Heart right ventricle (tissue), 16 donors: Measurements from ENCODE around the gene RGS9. TPM values are rescaled to one million over a fixed set of nuclear protein-coding genes. Genes with fewer than 3 reads are reported as not detected.

Experiments
- ATAC-seq, 8 donors: fragments of 200-7000 bp; cut with Tn5 transposase; one replicate each; pipeline ENCODE4 v1.9.1; 2020; ENCODE audit warnings: mild to moderate bottlenecking in 8 of 8, moderate library complexity in 8 of 8, moderate number of reproducible peaks in 1 of 8
- DNase-seq, 2 donors: peaks; one replicate each; pipeline ENCODE4 v3.0.0-alpha.2; 2020
- H3K27ac ChIP-seq, 10 donors: fragments of 200-600 bp; sonication (generic) in 2 of 10; one replicate each; pipeline versions ENCODE4 v1.5.0 to v1.8.0; 2020 to 2022; ENCODE audit warnings: mild to moderate bottlenecking in 3 of 10
- H3K27me3 ChIP-seq, 7 donors: fragments of 200-600 bp; one replicate each; pipeline ENCODE4 v1.8.0; 2021 to 2022; ENCODE audit warnings: mild to moderate bottlenecking in 2 of 7
- H3K36me3 ChIP-seq, 9 donors: fragments of 200-600 bp; sonication (generic) in 1 of 9; one replicate each; pipeline versions ENCODE4 v1.5.0 to v1.8.0; 2020 to 2022; ENCODE audit warnings: mild to moderate bottlenecking in 2 of 9
- H3K4me1 ChIP-seq, 9 donors: fragments of 200-600 bp; sonication (generic) in 1 of 9; one replicate each; pipeline versions ENCODE4 v1.5.0 to v1.8.0; 2020 to 2022; ENCODE audit warnings: mild to moderate bottlenecking in 4 of 9
- H3K4me3 ChIP-seq, 10 donors: fragments of 200-600 bp; sonication (generic) in 2 of 10; one replicate each; pipeline versions ENCODE4 v1.5.0 to v1.8.0; 2020 to 2022; ENCODE audit warnings: mild to moderate bottlenecking in 7 of 10, moderate library complexity in 2 of 10
- H3K9me3 ChIP-seq, 11 donors: fragments of 200-600 bp in 10 of 11; sonication (generic) in 2 of 11; one replicate each; pipeline versions ENCODE4 v1.5.0 to v1.8.0; 2013 to 2022; ENCODE audit warnings: mild to moderate bottlenecking in 2 of 11, control low read depth in 1 of 11, moderate library complexity in 1 of 11
- CTCF ChIP-seq, 9 donors: fragments of 200-600 bp; sonication (generic) in 2 of 9; IDR thresholded peaks; one replicate each; pipeline versions ENCODE4 v1.5.0 to v1.8.0; 2021 to 2022; ENCODE audit warnings: antibody characterized with exemption in 9 of 9, mild to moderate bottlenecking in 5 of 9, moderate library complexity in 1 of 9
- WGBS, 2 donors: extraction: QIAGEN DNeasy Blood & Tissue Kit; methylation state at CpG; one replicate each; pipeline ENCODE4 v1.1.7; 2013; ENCODE audit warnings: inconsistent platforms in 1 of 2; 5-methylcytosine and 5-hydroxymethylcytosine counted together
- intact Hi-C, 10 donors: fragments of 100-400 bp; cut with DNase I; formaldehyde crosslinking; loops; one replicate each; pipeline versions ENCODE4 v1.11.1 to v1.14.2; 2022
- polyA plus RNA-seq, 2 donors: library from polyadenylated mRNA; stranded (reverse); fragments of 200-250 nt; gene quantifications; one replicate each; pipeline ENCODE4 v1.2.3, GENCODE V29; 2013
- total RNA-seq, 10 donors: library from RNA; stranded (reverse); fragmentation: NEBNext Ultra II Directional in 3 of 10; extraction: Animal tissue kit (Norgen Biotek cat#: 25700) in 3 of 10; gene quantifications; one replicate each; pipeline versions ENCODE4 v1.2.1 to v1.2.4, GENCODE V29; 2021 to 2023
- donor health status: Arrhythmogenic right ventricular cardiomyopathy.
- donor health status: ischemic (EF 13 %, LVEDD 7.1; RV severe dilation, severe dysfunction).
- donor health status: healthy with polysubstance abuse.
- donor health status: DM: no; HTN: yes; CAD: no.
- donor health status: DM: no; HTN: no; CAD: no.
- donor health status: ischemic (EF 25% LVEDD 6.9; RV normal size, moderate dysfunction).
- donor health status: ischemic (EF 25% LVEDD 5.7; RV mildly dilated, moderate dysfunction).
- donor health status: healthy.
- donor health status: DM: yes; HTN: yes; CAD: no.
- donor health status: Ischemic cardiomyopathy.
- donor health status: ischemic (EF 35%, LVEDD 5.7; RV mildly dilated, moderate dysfunction).
- donor health status: nonischemic (EF 11% LVEDD 7.7; RV severe dilation, severe dysfunction).
- donor health status: DM: yes; HTN: yes; CAD: no.
- donor health status: PGD.
- donor health status: ischemic (EF 29% LVEDD 5.4; RV normal size, mild dysfunction).
- donor health status: nonischemic (EF 23%, LVEDD 6.1; RV moderate dilation, normal function).

Gene RGS9
- total and polyA plus RNA-seq, 12 donors = 0.36 to 3.0 (median 1.1) TPM

- TF ChIP-seq CTCF (IDR thresholded peaks at IDR 0.05) = no peak
- intact Hi-C loops = no loop called here
- no peak for ATAC-seq
- no peak for DNase-seq
- WGBS, 2 donors = 81 to 84% methylated on average over 14 of the region's 14 CpGs
- H3K9me3 ChIP-seq = no peaks in the 10 kb centered on the region
- no peak overlapping the region for H3K27ac ChIP-seq
- peaks cover 0 to 4% (median 0%) of the 10 kb centered on the region in 7 donors for H3K27me3 ChIP-seq
- peaks cover 0 to 12% (median 0%) of the 10 kb centered on the region in 9 donors for H3K4me1 ChIP-seq
- H3K4me3 ChIP-seq = no peak overlapping the region
- H3K36me3 ChIP-seq = no peaks in the 10 kb centered on the region
Measured at GRCh38 chr17:65156835-65157565, 19.8 kb downstream of the RGS9 start.

GRCh38 chr17:65158041-65158440 lies 20.9 kb downstream of the RGS9 start:
- Histone ChIP-seq H3K4me3 (no peak overlapping the region), H3K27me3 (peaks cover 0 to 4% (median 0%) of the 10 kb centered on the region in 7 donors), H3K27ac (no peak overlapping the region), H3K36me3 (no peaks in the 10 kb centered on the region), H3K4me1 (peaks cover 0 to 12% (median 0%) of the 10 kb centered on the region in 9 donors), H3K9me3 (no peaks in the 10 kb centered on the region)
- intact Hi-C loops = no loop called here
- ATAC-seq (no peak), DNase-seq (no peak)
- WGBS, 2 donors = 72 to 75% methylated on average over 11 of the region's 11 CpGs
- no peak for TF ChIP-seq CTCF (IDR thresholded peaks at IDR 0.05)

GRCh38 chr17:65158622-65159021 lies 21.5 kb downstream of the RGS9 start:
- peaks cover 0 to 12% (median 0%) of the 10 kb centered on the region in 9 donors for H3K4me1 ChIP-seq
- H3K27ac ChIP-seq = no peak overlapping the region
- TF ChIP-seq CTCF (IDR thresholded peaks at IDR 0.05) = no peak
- peaks cover 0 to 4% (median 0%) of the 10 kb centered on the region in 7 donors for H3K27me3 ChIP-seq
- H3K36me3 ChIP-seq = no peaks in the 10 kb centered on the region
- intact Hi-C loops = no loop called here
- ATAC-seq (no peak), DNase-seq (no peak)
- H3K4me3 ChIP-seq = no peak overlapping the region
- WGBS, 2 donors = 89 to 91% methylated on average over 2 of the region's 2 CpGs
- no peaks in the 10 kb centered on the region for H3K9me3 ChIP-seq

- no peak overlapping the region for H3K27ac ChIP-seq
- peaks cover 0 to 3% (median 0%) of the 10 kb centered on the region in 9 donors for H3K4me1 ChIP-seq
- H3K9me3 ChIP-seq = no peaks in the 10 kb centered on the region
- no peaks in the 10 kb centered on the region for H3K36me3 ChIP-seq
- no peak overlapping the region for H3K4me3 ChIP-seq
- H3K27me3 ChIP-seq = peaks cover 0 to 4% (median 0%) of the 10 kb centered on the region in 7 donors
- 81 to 84% methylated on average over 6 of the region's 6 CpGs for WGBS, 2 donors
- intact Hi-C loops = no loop called here
- DNase-seq (no peak), ATAC-seq (no peak)
- no peak for TF ChIP-seq CTCF (IDR thresholded peaks at IDR 0.05)
Measured at GRCh38 chr17:65160516-65160915, 23.3 kb downstream of the RGS9 start.
